AG04450 (cell line): ENCODE results near the gene FCHO2. TPM values are rescaled to one million over a fixed set of nuclear protein-coding genes. Genes with fewer than 3 reads are reported as not detected.

Experiments used
- CTCF ChIA-PET: fragments of 300-600, 350-600 bp; formaldehyde crosslinking; extraction: SDS; loops from one replicate; lab custom pipeline; 2022; ENCODE audit warnings: antibody characterized with exemption, inconsistent platforms; lab: Charles Lee
- POLR2A ChIA-PET: fragments of 350-600 bp; formaldehyde crosslinking; extraction: SDS; loops from one replicate; lab custom pipeline; 2021; ENCODE audit warnings: antibody characterized with exemption, inconsistent platforms; lab: Yijun Ruan, JAX
- DNase-seq: peaks from one replicate; pipeline ENCODE4 v3.0.0-alpha.2; 2011; ENCODE audit warnings: low read depth, low spot score
- H3K27ac ChIP-seq: one replicate; pipeline ENCODE4 v1.5.1; 2012; ENCODE audit warnings: low read depth, low read length, control low read depth
- H3K27me3 ChIP-seq: one replicate; pipeline ENCODE4 v1.6.0; 2012; ENCODE audit warnings: low read length; ENCODE audit not compliant: control insufficient read depth, insufficient read depth
- H3K4me3 ChIP-seq: 2 replicates; pipeline ENCODE4 v1.5.1; 2011; ENCODE audit warnings: mild to moderate bottlenecking, low read depth, low read length, control low read depth
- H3K9me3 ChIP-seq: 2 replicates; pipeline ENCODE4 v1.5.1; 2012; ENCODE audit warnings: low read length; ENCODE audit not compliant: control insufficient read depth, insufficient read depth
- polyA plus RNA-seq: library from polyadenylated mRNA; depleted of rRNA; stranded (reverse); fragments of >200 nt; gene quantifications from 2 replicates; pipeline ENCODE4 v1.2.3, GENCODE V29; 2011
- TF ChIP-seq, protein P1 (sequence below): IDR thresholded peaks from 2 replicates; pipeline ENCODE4 v1.5.1; 2011; ENCODE audit warnings: low read depth, low read length, control low read depth, inconsistent platforms

Gene FCHO2
- polyA plus RNA-seq, 1 experiment: 10.4 TPM

DNA sequence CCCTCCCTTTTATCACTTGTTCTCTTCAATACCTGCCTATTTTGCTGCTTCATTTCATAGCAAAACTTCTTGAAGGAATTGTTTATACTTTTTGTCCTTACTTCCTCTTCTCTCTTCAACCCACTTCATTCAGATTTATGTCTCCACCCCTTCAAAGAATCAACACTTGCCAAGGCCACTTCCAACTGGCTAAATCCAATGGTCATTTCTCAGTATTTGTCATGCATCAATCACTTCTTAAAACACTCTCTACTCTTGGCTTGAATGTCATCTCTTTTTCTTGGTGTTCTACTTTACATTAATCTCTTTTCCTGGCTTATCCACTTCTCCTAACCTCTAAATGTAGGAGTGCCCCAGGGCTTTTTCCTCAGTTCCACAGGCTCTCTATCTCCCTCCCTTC lies 8.3 kb upstream of the FCHO2 start:
- TF ChIP-seq, protein P1, sequence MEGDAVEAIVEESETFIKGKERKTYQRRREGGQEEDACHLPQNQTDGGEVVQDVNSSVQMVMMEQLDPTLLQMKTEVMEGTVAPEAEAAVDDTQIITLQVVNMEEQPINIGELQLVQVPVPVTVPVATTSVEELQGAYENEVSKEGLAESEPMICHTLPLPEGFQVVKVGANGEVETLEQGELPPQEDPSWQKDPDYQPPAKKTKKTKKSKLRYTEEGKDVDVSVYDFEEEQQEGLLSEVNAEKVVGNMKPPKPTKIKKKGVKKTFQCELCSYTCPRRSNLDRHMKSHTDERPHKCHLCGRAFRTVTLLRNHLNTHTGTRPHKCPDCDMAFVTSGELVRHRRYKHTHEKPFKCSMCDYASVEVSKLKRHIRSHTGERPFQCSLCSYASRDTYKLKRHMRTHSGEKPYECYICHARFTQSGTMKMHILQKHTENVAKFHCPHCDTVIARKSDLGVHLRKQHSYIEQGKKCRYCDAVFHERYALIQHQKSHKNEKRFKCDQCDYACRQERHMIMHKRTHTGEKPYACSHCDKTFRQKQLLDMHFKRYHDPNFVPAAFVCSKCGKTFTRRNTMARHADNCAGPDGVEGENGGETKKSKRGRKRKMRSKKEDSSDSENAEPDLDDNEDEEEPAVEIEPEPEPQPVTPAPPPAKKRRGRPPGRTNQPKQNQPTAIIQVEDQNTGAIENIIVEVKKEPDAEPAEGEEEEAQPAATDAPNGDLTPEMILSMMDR: no peak
- no peaks in the 10 kb centered on the region; the same call in 1 of the 2 replicates for H3K9me3 ChIP-seq
- POLR2A ChIA-PET: no interaction called here
- H3K27me3 ChIP-seq: no peaks in the 10 kb centered on the region
- no peak overlapping the region for H3K4me3 ChIP-seq
- H3K27ac ChIP-seq: no peak overlapping the region
- no peak for DNase-seq
- CTCF ChIA-PET: no interaction called here

DNA sequence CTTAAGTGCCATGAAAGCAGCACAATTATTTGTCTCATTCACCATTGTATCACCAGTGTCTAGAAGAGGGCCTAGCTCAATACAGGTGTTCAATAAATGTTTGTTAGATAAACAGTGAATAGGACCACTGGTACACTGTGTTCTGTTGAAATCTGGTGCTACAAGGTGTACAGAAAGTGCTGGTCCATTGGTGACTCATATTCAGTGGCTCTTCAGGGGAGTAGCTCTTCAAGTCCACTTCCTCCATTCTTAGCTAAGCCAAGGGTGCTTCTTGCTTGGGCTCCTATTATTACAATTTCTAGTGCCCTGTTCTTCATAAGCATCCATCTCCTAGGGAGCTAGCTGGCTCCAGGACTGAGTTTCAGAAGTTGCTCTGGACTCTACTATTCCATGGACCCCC lies 6.4 kb upstream of the FCHO2 start:
- Histone ChIP-seq H3K27me3 (no peaks in the 10 kb centered on the region), H3K4me3 (no peak overlapping the region), H3K9me3 (no peaks in the 10 kb centered on the region), H3K27ac (no peak overlapping the region)
- DNase-seq: no peak
- CTCF ChIA-PET: no interaction called here
- TF ChIP-seq, protein P1: no peak
- POLR2A ChIA-PET: no interaction called here

DNA sequence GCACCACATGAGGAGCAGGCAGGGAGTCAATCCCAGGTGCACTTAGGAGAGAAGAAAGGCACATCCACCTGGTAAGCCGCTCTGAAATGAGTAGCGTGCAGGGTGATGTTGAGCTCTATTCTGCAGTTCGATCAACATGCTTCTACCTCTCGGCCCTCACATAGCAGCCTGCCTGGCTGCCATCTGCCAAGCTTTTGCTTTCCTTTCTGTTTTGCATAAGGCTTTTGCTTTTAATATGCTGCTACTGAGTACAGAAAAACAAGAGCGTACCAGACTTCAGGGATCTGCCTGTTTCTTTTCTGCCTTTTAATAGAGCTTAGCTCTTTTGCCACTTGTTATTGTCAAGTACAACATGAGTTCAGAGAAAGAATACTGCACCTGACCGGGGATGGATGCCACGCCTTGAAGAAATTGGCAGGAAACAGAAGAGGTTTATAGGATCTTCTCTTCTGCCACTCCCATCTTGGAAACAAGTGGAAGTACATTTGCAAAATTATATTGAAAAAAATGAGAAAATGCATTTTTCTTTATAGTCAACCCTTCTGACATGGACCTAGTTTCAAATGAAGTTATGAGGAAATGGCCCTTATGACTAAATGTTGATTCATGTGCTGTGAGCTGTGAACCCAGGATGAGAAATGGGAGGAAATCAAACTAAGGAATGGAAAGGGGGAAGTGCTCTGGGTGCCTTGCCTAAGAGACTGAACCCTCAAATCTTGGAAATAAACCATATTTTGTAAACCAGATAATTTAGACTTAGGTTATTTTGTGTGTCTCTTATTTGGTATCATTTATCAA lies 4.0 kb upstream of the FCHO2 start:
- no peak for DNase-seq
- H3K27ac ChIP-seq: peak overlapping the region; percentile 33
- no peaks in the 10 kb centered on the region for H3K27me3 ChIP-seq
- ChIA-PET CTCF (interaction anchor here (0.6 kb wide), 1 partner anchor 250 kb away, joined by 3 read pairs; no protein-coding TSS in a partner anchor), POLR2A (no interaction called here)
- TF ChIP-seq, protein P1: no peak
- no peak overlapping the region for H3K4me3 ChIP-seq
- H3K9me3 ChIP-seq: no peaks in the 10 kb centered on the region

DNA sequence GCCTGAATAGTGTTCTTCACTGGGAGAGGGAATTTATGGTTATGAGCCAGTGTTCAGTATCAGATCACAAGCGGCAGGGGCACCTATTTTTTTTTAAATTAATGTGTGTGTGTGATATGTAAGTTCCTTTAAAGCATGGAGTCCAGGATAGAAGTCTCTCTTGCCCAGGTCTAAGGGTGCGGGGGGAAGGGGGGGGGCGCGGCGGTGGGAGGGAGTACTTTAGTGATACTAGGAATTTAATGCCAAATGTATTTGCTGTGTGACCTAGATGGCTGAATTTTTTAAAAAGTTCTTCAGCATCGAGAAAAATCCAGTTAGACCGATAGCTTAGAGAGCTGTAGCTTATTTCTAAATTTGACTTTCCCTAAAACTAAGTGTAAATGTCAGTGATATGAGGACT lies 1.5 kb upstream of the FCHO2 start:
- CTCF ChIA-PET: interaction anchor here (1.4 kb wide), 1 partner anchor 247 kb away, joined by 6 read pairs; no protein-coding TSS in a partner anchor
- no peaks in the 10 kb centered on the region for H3K9me3 ChIP-seq
- POLR2A ChIA-PET: interaction anchor here (0.7 to 1.6 kb wide), 2 partner anchors 36 to 422 kb away, joined by 4 to 6 read pairs; no protein-coding TSS in a partner anchor
- H3K27me3 ChIP-seq: no peaks in the 10 kb centered on the region
- DNase-seq: no peak
- H3K27ac ChIP-seq: no peak overlapping the region
- TF ChIP-seq, protein P1: no peak
- H3K4me3 ChIP-seq: no peak overlapping the region
